Liver (tissue), 3 donors: ENCODE results near the gene MARCHF11.

ENCODE experiments used
- ATF3 ChIP-seq: IDR thresholded peaks from 2 replicates; pipeline ENCODE4 v1.6.1; 2016; ENCODE audit warnings: antibody characterized with exemption
- CTCF ChIP-seq: fragments of 150-350 bp; IDR thresholded peaks from 2 replicates; pipeline ENCODE4 v1.5.1; 2017; ENCODE audit warnings: improper control_type of control experiment, low read depth, low read length; ENCODE audit not compliant: missing input control
- FOXA1 ChIP-seq: IDR thresholded peaks from 2 replicates; pipeline ENCODE4 v1.6.1; 2016; ENCODE audit warnings: antibody characterized with exemption
- GABPA ChIP-seq, 2 donors: IDR thresholded peaks in 1 of 2; conservative IDR thresholded peaks in 1 of 2; 2 replicates each; pipeline ENCODE4 v1.6.1; 2016; ENCODE audit warnings: antibody characterized with exemption in 2 of 2, mild to moderate bottlenecking in 1 of 2, moderate library complexity in 1 of 2
- MAX ChIP-seq: IDR thresholded peaks from 2 replicates; pipeline ENCODE4 v1.6.1; 2016; ENCODE audit warnings: antibody characterized with exemption
- NR2F2 ChIP-seq: IDR thresholded peaks from 2 replicates; pipeline ENCODE4 v1.6.1; 2016; ENCODE audit warnings: antibody characterized with exemption
- RAD21 ChIP-seq, 2 donors: IDR thresholded peaks; 2 replicates each; pipeline ENCODE4 v1.6.1; 2016; ENCODE audit warnings: antibody characterized with exemption in 2 of 2, mild to moderate bottlenecking in 2 of 2
- SP1 ChIP-seq: IDR thresholded peaks from 2 replicates; pipeline ENCODE4 v1.6.1; 2018; ENCODE audit warnings: antibody characterized with exemption, mild to moderate bottlenecking
- TAF1 ChIP-seq: conservative IDR thresholded peaks from 2 replicates; pipeline ENCODE4 v1.6.1; 2016; ENCODE audit warnings: antibody characterized with exemption, mild to moderate bottlenecking
- YY1 ChIP-seq: IDR thresholded peaks from 2 replicates; pipeline ENCODE4 v1.6.1; 2016; ENCODE audit warnings: antibody characterized with exemption, mild to moderate bottlenecking
- TF ChIP-seq, protein P1 (sequence below): IDR thresholded peaks from 2 replicates; pipeline ENCODE4 v1.6.1; 2016; ENCODE audit warnings: antibody characterized with exemption
- TF ChIP-seq, protein P2 (sequence below): IDR thresholded peaks from 2 replicates; pipeline ENCODE4 v1.6.1; 2016; ENCODE audit warnings: antibody characterized with exemption, mild to moderate bottlenecking
- donor health status: healthy.
- donor health status: healthy.

DNA sequence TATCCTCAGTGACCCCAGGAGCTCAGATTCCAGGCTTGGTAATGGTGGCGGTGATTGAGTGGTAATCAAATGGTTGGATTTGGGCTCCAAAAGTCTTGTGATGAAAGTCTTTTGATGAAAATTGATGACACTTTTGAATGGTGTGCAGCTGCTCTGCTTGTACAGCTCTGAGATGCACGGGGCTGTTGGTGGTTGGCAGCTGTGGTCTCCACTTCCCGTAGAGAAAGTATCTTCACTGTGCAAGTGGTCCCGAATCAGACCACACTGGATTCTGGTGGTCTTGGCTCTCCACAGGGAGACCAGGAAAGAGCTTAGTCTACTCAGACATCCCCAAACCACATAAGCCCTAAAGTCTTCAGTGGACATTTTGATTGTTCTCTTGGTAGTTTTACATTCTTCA is 96.6 kb downstream of the MARCHF11 start:
- TF ChIP-seq, protein P1, sequence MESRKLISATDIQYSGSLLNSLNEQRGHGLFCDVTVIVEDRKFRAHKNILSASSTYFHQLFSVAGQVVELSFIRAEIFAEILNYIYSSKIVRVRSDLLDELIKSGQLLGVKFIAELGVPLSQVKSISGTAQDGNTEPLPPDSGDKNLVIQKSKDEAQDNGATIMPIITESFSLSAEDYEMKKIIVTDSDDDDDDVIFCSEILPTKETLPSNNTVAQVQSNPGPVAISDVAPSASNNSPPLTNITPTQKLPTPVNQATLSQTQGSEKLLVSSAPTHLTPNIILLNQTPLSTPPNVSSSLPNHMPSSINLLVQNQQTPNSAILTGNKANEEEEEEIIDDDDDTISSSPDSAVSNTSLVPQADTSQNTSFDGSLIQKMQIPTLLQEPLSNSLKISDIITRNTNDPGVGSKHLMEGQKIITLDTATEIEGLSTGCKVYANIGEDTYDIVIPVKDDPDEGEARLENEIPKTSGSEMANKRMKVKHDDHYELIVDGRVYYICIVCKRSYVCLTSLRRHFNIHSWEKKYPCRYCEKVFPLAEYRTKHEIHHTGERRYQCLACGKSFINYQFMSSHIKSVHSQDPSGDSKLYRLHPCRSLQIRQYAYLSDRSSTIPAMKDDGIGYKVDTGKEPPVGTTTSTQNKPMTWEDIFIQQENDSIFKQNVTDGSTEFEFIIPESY: no peak
- TF ChIP-seq GABPA (IDR thresholded peaks at IDR 0.05 in 1 of 2, conservative IDR thresholded peaks at IDR 0.05 in 1 of 2) (no peak), RAD21 (IDR thresholded peaks at IDR 0.05) (no peak), CTCF (no peak), SP1 (no peak), NR2F2 (no peak), YY1 (no peak), MAX (no peak), ATF3 (no peak), FOXA1 (no peak), TAF1 (no peak)
- TF ChIP-seq, protein P2, sequence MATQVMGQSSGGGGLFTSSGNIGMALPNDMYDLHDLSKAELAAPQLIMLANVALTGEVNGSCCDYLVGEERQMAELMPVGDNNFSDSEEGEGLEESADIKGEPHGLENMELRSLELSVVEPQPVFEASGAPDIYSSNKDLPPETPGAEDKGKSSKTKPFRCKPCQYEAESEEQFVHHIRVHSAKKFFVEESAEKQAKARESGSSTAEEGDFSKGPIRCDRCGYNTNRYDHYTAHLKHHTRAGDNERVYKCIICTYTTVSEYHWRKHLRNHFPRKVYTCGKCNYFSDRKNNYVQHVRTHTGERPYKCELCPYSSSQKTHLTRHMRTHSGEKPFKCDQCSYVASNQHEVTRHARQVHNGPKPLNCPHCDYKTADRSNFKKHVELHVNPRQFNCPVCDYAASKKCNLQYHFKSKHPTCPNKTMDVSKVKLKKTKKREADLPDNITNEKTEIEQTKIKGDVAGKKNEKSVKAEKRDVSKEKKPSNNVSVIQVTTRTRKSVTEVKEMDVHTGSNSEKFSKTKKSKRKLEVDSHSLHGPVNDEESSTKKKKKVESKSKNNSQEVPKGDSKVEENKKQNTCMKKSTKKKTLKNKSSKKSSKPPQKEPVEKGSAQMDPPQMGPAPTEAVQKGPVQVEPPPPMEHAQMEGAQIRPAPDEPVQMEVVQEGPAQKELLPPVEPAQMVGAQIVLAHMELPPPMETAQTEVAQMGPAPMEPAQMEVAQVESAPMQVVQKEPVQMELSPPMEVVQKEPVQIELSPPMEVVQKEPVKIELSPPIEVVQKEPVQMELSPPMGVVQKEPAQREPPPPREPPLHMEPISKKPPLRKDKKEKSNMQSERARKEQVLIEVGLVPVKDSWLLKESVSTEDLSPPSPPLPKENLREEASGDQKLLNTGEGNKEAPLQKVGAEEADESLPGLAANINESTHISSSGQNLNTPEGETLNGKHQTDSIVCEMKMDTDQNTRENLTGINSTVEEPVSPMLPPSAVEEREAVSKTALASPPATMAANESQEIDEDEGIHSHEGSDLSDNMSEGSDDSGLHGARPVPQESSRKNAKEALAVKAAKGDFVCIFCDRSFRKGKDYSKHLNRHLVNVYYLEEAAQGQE: no peak
